Glutamatergic neuron (in vitro differentiated cells): ENCODE measurements around the gene PLA2G6. TPM values are rescaled to one million over a fixed set of nuclear protein-coding genes. Genes with fewer than 3 reads are reported as not detected.

ENCODE experiments used
- DNase-seq: peaks from one replicate; pipeline ENCODE4 v3.0.0; 2022
- H3K27ac Mint-ChIP-seq: one replicate; pipeline ENCODE4 v1.8.0; 2020; ENCODE audit warnings: mild to moderate bottlenecking, mixed read lengths, inconsistent platforms; ENCODE audit not compliant: unreplicated experiment
- H3K27me3 Mint-ChIP-seq: one replicate; pipeline ENCODE4 v1.8.0; 2020; ENCODE audit warnings: mild to moderate bottlenecking, moderate library complexity, mixed read lengths, inconsistent platforms; ENCODE audit not compliant: unreplicated experiment
- H3K36me3 Mint-ChIP-seq: one replicate; pipeline ENCODE4 v1.8.0; 2020; ENCODE audit warnings: mild to moderate bottlenecking, mixed read lengths, inconsistent platforms; ENCODE audit not compliant: unreplicated experiment
- H3K4me1 Mint-ChIP-seq: one replicate; pipeline ENCODE4 v1.8.0; 2020; ENCODE audit warnings: mild to moderate bottlenecking, low read depth, mixed read lengths, inconsistent platforms; ENCODE audit not compliant: unreplicated experiment
- H3K4me3 Mint-ChIP-seq: one replicate; pipeline ENCODE4 v1.8.0; 2020; ENCODE audit warnings: mild to moderate bottlenecking, mixed read lengths, inconsistent platforms; ENCODE audit not compliant: unreplicated experiment
- H3K9me3 Mint-ChIP-seq: one replicate; pipeline ENCODE4 v1.8.0; 2020; ENCODE audit warnings: mild to moderate bottlenecking, moderate library complexity, mixed read lengths, inconsistent platforms; ENCODE audit not compliant: unreplicated experiment
- CTCF ChIP-seq: fragments of 200-600 bp; sonication (generic); IDR thresholded peaks from one replicate; pipeline ENCODE4 v1.5.0; 2021; ENCODE audit not compliant: partially characterized antibody, unreplicated experiment
- total RNA-seq: library from RNA; stranded (reverse); fragmentation: NEBNext Ultra II Directional; extraction: Animal tissue kit (Norgen Biotek cat#: 25700); gene quantifications from one replicate; pipeline ENCODE4 v1.2.1, GENCODE V29; 2021; ENCODE audit not compliant: unreplicated experiment

The PLA2G6 gene
- total RNA-seq, 1 donor from 2014 or later: 42.2 TPM

- no peak for DNase-seq
- no peak for TF ChIP-seq CTCF
- H3K4me1 Mint-ChIP-seq: peaks cover 5% of the 10 kb centered on the region
- peaks cover 10% of the 10 kb centered on the region for H3K9me3 Mint-ChIP-seq
- no peak overlapping the region for H3K27ac Mint-ChIP-seq
- peaks cover 10% of the 10 kb centered on the region for H3K27me3 Mint-ChIP-seq
- H3K4me3 Mint-ChIP-seq: no peak overlapping the region
- no peaks in the 10 kb centered on the region for H3K36me3 Mint-ChIP-seq
These were observed 15.3 kb upstream of the PLA2G6 start for GRCh38 chr22:38196791-38197419.

GRCh38 chr22:38193580-38193979 is 11.9 kb upstream of the PLA2G6 start:
- TF ChIP-seq CTCF: no peak
- no peaks in the 10 kb centered on the region for H3K4me1 Mint-ChIP-seq

GRCh38 chr22:38192475-38192863 is 10.8 kb upstream of the PLA2G6 start:
- H3K9me3 Mint-ChIP-seq: peaks cover 11% of the 10 kb centered on the region

More at GRCh38 chr22:38193580-38193979, 11.9 kb upstream of the PLA2G6 start:
- Mint-ChIP-seq H3K27ac (no peak overlapping the region), H3K36me3 (no peaks in the 10 kb centered on the region), H3K9me3 (peaks cover 9% of the 10 kb centered on the region), H3K27me3 (peaks cover 11% of the 10 kb centered on the region), H3K4me3 (no peak overlapping the region)
- no peak for DNase-seq

GRCh38 chr22:38191731-38192474 is 10.3 kb upstream of the PLA2G6 start:
- Mint-ChIP-seq H3K4me3 (no peak overlapping the region), H3K9me3 (peaks cover 11% of the 10 kb centered on the region), H3K27me3 (peaks cover 9% of the 10 kb centered on the region), H3K36me3 (no peaks in the 10 kb centered on the region), H3K4me1 (no peaks in the 10 kb centered on the region), H3K27ac (no peak overlapping the region)
- TF ChIP-seq CTCF: no peak
- DNase-seq: no peak

More at GRCh38 chr22:38192475-38192863, 10.8 kb upstream of the PLA2G6 start:
- no peaks in the 10 kb centered on the region for H3K36me3 Mint-ChIP-seq
- no peaks in the 10 kb centered on the region for H3K4me1 Mint-ChIP-seq
- TF ChIP-seq CTCF: no peak
- H3K27ac Mint-ChIP-seq: no peak overlapping the region
- no peak overlapping the region for H3K4me3 Mint-ChIP-seq
- no peak for DNase-seq
- peaks cover 9% of the 10 kb centered on the region for H3K27me3 Mint-ChIP-seq

GRCh38 chr22:38191055-38191454 is 9.4 kb upstream of the PLA2G6 start:
- no peak for TF ChIP-seq CTCF
- H3K4me1 Mint-ChIP-seq: peaks cover 1% of the 10 kb centered on the region
- H3K9me3 Mint-ChIP-seq: peaks cover 11% of the 10 kb centered on the region
- H3K27me3 Mint-ChIP-seq: peaks cover 9% of the 10 kb centered on the region
- no peaks in the 10 kb centered on the region for H3K36me3 Mint-ChIP-seq
- no peak for DNase-seq
- peak overlapping the region; percentile 20 for H3K4me3 Mint-ChIP-seq
- peak overlapping the region; percentile 62 for H3K27ac Mint-ChIP-seq
